HepG2 (cell line): ENCODE data around the gene MRPS11. TPM values are rescaled to one million over a fixed set of nuclear protein-coding genes. Genes with fewer than 3 reads are reported as not detected.

Experiments
- ERF ChIP-seq: IDR thresholded peaks from 2 replicates; pipeline ENCODE4 v1.6.1; 2018; ENCODE audit warnings: missing biosample characterization, missing genetic modification reagents
- HOXA3 ChIP-seq: sonication (generic); formaldehyde crosslinking; IDR thresholded peaks from 2 replicates; pipeline ENCODE4 v1.5.0; 2020; ENCODE audit warnings: missing genetic modification reagents
- ISX ChIP-seq: sonication (generic); formaldehyde crosslinking; conservative IDR thresholded peaks from 2 replicates; pipeline ENCODE4 v1.5.0; 2020; ENCODE audit warnings: missing genetic modification reagents
- LRRFIP1 ChIP-seq: sonication (generic); formaldehyde crosslinking; conservative IDR thresholded peaks from 2 replicates; pipeline ENCODE4 v1.4.0; 2020; ENCODE audit warnings: missing genetic modification reagents
- ONECUT2 ChIP-seq: sonication (generic); formaldehyde crosslinking; IDR thresholded peaks from 2 replicates; pipeline ENCODE4 v1.4.0; 2020; ENCODE audit warnings: missing genetic modification reagents
- SSRP1 ChIP-seq: IDR thresholded peaks from 2 replicates; pipeline ENCODE4 v1.6.1; 2016; ENCODE audit warnings: control low read depth
- ZBTB20 ChIP-seq: sonication (generic); formaldehyde crosslinking; IDR thresholded peaks from 2 replicates; pipeline ENCODE4 v1.8.1; 2023; ENCODE audit warnings: missing genetic modification reagents, low read depth, mild to moderate bottlenecking, borderline replicate concordance
- ZNF12 ChIP-seq: sonication (generic); formaldehyde crosslinking; IDR thresholded peaks from 2 replicates; pipeline ENCODE4 v1.5.0; 2020; ENCODE audit warnings: missing genetic modification reagents
- ZNF296 ChIP-seq: sonication (generic); formaldehyde crosslinking; conservative IDR thresholded peaks from 2 replicates; pipeline ENCODE4 v1.5.0; 2020; ENCODE audit warnings: mild to moderate bottlenecking, missing genetic modification reagents
- ZNF318 ChIP-seq: sonication (generic); formaldehyde crosslinking; IDR thresholded peaks from 2 replicates; pipeline ENCODE4 v1.4.0; 2020; ENCODE audit warnings: mild to moderate bottlenecking, missing genetic modification reagents
- ZNF501 ChIP-seq: sonication (generic); formaldehyde crosslinking; IDR thresholded peaks from 2 replicates; pipeline ENCODE4 v1.5.1; 2020; ENCODE audit warnings: mild to moderate bottlenecking, moderate library complexity, missing genetic modification reagents
- polyA plus RNA-seq, 8 experiments: library from polyadenylated mRNA; depleted of rRNA in 3 of 8; stranded (reverse) in 7 of 8; unstranded in 1 of 8; fragments of >200 nt; fragmentation: Illumina TruSeq in 4 of 8; extraction: Trizol in 4 of 8; gene quantifications; 2 replicates each; pipeline versions ENCODE4 v1.2.1 to v1.2.3, GENCODE V29; 2011 to 2016; ENCODE audit warnings: low read depth in 4 of 8, missing spikeins in 1 of 8, mixed read lengths in 1 of 8; ENCODE audit not compliant: insufficient read depth in 1 of 8
- total RNA-seq, 5 experiments: library from RNA; depleted of rRNA; stranded (reverse); fragments of >200 nt; fragmentation: Illumina TruSeq; extraction: Trizol; gene quantifications; 2 replicates each; pipeline ENCODE4 v1.2.3, GENCODE V29; 2016; ENCODE audit warnings: low read depth in 1 of 5
- TF ChIP-seq, protein P1 (sequence below): sonication (generic); formaldehyde crosslinking; IDR thresholded peaks from 2 replicates; pipeline ENCODE4 v1.4.0; 2020; ENCODE audit warnings: missing genetic modification reagents, borderline replicate concordance
- TF ChIP-seq, protein P2 (sequence below): sonication (generic); formaldehyde crosslinking; IDR thresholded peaks from 2 replicates; pipeline ENCODE4 v1.5.0; 2020; ENCODE audit warnings: missing genetic modification reagents

Gene MRPS11
- total and polyA plus RNA-seq, 2 of the 13 experiments (the other 11 are each of a cell fraction or from before 2014, with no cell fraction given) = 50.1 to 72.7 TPM

DNA sequence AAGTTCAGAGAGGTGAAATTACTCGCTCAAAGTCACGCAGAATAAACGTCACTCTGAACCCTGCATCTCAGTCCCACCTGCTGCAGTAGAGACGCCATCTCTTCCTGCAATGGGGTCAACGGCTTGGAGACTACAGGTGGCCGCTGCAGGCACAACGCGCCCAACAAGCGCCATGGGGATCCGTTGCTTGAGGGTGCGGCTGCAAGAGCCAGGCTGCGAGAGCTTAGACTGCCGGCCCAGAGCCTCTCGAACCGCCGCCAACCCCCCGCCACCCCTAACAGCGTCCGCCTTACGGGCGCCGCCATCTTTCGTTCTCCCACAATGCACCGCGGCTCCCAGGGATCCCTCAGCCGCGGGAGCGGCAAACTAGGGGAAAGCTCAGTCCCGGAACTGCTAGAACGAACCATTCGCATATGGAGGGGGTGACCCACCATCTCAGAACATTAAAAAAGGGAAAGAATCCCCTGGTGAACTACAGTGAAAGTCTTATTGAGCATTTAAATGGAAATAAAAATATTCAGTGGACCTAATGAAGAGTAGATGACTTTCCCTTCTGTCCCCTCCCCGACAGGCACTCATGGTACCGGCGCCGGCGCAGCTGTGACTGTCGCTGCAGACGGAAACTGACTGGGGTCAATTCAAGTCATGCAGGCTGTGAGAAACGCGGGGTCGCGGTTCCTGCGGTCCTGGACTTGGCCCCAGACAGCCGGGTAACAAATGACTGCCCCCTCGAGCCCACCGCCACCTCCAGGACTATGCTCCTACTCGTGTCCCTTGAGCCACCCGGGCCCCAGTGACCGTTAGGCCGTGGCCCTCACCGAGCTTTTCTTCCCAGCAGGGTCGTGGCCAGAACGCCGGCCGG lies at the start of gene MRPS11, which contains the start of gene MRPL46 (continued):
- TF ChIP-seq, protein P1, sequence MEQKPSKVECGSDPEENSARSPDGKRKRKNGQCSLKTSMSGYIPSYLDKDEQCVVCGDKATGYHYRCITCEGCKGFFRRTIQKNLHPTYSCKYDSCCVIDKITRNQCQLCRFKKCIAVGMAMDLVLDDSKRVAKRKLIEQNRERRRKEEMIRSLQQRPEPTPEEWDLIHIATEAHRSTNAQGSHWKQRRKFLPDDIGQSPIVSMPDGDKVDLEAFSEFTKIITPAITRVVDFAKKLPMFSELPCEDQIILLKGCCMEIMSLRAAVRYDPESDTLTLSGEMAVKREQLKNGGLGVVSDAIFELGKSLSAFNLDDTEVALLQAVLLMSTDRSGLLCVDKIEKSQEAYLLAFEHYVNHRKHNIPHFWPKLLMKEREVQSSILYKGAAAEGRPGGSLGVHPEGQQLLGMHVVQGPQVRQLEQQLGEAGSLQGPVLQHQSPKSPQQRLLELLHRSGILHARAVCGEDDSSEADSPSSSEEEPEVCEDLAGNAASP (CRISPR knock-in tag) = peak; percentile 59; the same call in 1 of the 2 replicates
- TF ChIP-seq, protein P2, sequence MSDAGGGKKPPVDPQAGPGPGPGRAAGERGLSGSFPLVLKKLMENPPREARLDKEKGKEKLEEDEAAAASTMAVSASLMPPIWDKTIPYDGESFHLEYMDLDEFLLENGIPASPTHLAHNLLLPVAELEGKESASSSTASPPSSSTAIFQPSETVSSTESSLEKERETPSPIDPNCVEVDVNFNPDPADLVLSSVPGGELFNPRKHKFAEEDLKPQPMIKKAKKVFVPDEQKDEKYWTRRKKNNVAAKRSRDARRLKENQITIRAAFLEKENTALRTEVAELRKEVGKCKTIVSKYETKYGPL (CRISPR knock-in tag) = no peak
- TF ChIP-seq ZBTB20 (CRISPR knock-in tag) = no peak
- no peak for TF ChIP-seq ZNF12 (CRISPR knock-in tag)
- no peak; the same call in 1 of the 2 replicates for TF ChIP-seq ERF (CRISPR knock-in tag)
- TF ChIP-seq HOXA3 (CRISPR knock-in tag) = peak; percentile 66
- TF ChIP-seq ISX (CRISPR knock-in tag) = no peak
- TF ChIP-seq ZNF318 (CRISPR knock-in tag) = 0 out of 2 replicates have a peak, but pooled peaks have one; percentile 19
- no peak for TF ChIP-seq LRRFIP1 (CRISPR knock-in tag)
- TF ChIP-seq ZNF501 = peak; percentile 79
- TF ChIP-seq ONECUT2 (CRISPR knock-in tag) = 0 out of 2 replicates have a peak, but pooled peaks have one; percentile 19
- TF ChIP-seq SSRP1 (CRISPR knock-in tag) = no peak
- TF ChIP-seq ZNF296 (CRISPR knock-in tag) = no peak
